ENCODE measurements around the gene DUSP6.

DNA sequence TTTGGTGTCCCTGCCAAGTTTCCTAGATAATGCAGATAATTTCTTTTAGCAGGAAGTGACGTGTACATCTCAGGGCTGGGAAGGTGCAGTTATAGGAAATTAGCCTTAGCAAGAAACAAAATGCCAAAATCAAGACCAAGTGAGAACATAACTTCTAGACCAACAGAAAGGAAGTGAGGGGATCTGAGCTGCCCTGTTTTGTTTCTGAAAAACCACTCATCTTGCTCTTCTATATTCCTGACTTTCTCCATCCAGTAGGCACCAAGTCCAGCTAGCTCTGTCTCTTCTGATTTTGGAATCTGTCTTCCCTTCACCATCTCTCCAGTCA is 23.9 kb upstream of the DUSP6 start:
- no peak for TF ChIP-seq POLR2AphosphoS5 (IDR thresholded peaks at IDR 0.05; ENCODE audit: insufficient read depth in 1 of 2, low read depth in 1 of 2)
- no peak for TF ChIP-seq POLR2A (IDR thresholded peaks at IDR 0.05)
